B cell (primary cell): ENCODE measurements around the gene ZCWPW2.

Source experiments
- CTCF ChIP-seq: fragments of 200-600 bp; IDR thresholded peaks from one replicate; pipeline ENCODE4 v1.8.0; 2022; ENCODE audit warnings: antibody characterized with exemption, mild to moderate bottlenecking
- EZH2 ChIP-seq: IDR thresholded peaks from 2 replicates; pipeline ENCODE4 v1.6.1; 2012; ENCODE audit warnings: borderline replicate concordance, low read depth, mild to moderate bottlenecking, moderate library complexity, low read length; ENCODE audit not compliant: insufficient read depth, poor library complexity, severe bottlenecking

- no peak for TF ChIP-seq CTCF
- no peak for TF ChIP-seq EZH2
These were observed 136.6 kb downstream of the ZCWPW2 start for GRCh38 chr3:28485164-28485563.
